GM21360 (cell line): ENCODE data around the gene ZNF444.

Experiments
- ATAC-seq: cut with Tn5 transposase; IDR thresholded peaks from one replicate; pipeline ENCODE4 v1.9.1; 2021; ENCODE audit warnings: mild to moderate bottlenecking, moderate library complexity; ENCODE audit not compliant: unreplicated experiment

ZNF444 gene

GRCh38 chr19:56106993-56107392 lies 34.1 kb upstream of the ZNF444 start:
- no peak for ATAC-seq

GRCh38 chr19:56107626-56108351 lies 33.3 kb upstream of the ZNF444 start:
- no peak for ATAC-seq

GRCh38 chr19:56108447-56109195 lies 32.5 kb upstream of the ZNF444 start:
- no peak for ATAC-seq

GRCh38 chr19:56109226-56109625 lies 31.9 kb upstream of the ZNF444 start:
- no peak for ATAC-seq

GRCh38 chr19:56110515-56111448 lies 30.3 kb upstream of the ZNF444 start:
- no peak for ATAC-seq

GRCh38 chr19:56111601-56112312 lies 29.3 kb upstream of the ZNF444 start:
- peak; percentile 53 for ATAC-seq

GRCh38 chr19:56112313-56112709 lies 28.8 kb upstream of the ZNF444 start:
- ATAC-seq: no peak

- no peak for ATAC-seq
These were observed 27.9 kb upstream of the ZNF444 start for GRCh38 chr19:56113074-56113632.

- no peak for ATAC-seq
These were observed 26.9 kb upstream of the ZNF444 start for GRCh38 chr19:56114051-56114777.

- ATAC-seq: no peak
These were observed 26.3 kb upstream of the ZNF444 start for GRCh38 chr19:56114778-56115110.

- no peak for ATAC-seq
These were observed 25.6 kb upstream of the ZNF444 start for GRCh38 chr19:56115490-56115889.

GRCh38 chr19:56116606-56117005 lies 24.5 kb upstream of the ZNF444 start:
- no peak for ATAC-seq

- no peak for ATAC-seq
These were observed 23.7 kb upstream of the ZNF444 start for GRCh38 chr19:56117376-56117884.

GRCh38 chr19:56117889-56118288 lies 23.2 kb upstream of the ZNF444 start:
- no peak for ATAC-seq

GRCh38 chr19:56118666-56119581 lies 22.2 kb upstream of the ZNF444 start:
- no peak for ATAC-seq

- ATAC-seq: no peak
These were observed 21.5 kb upstream of the ZNF444 start for GRCh38 chr19:56119582-56119978.

- no peak for ATAC-seq
These were observed 21.1 kb upstream of the ZNF444 start for GRCh38 chr19:56120002-56120370.

- peak; percentile 31 for ATAC-seq
These were observed 20.5 kb upstream of the ZNF444 start for GRCh38 chr19:56120371-56121179.
